ENCODE measurements around the gene SPATS2.

The SPATS2 gene

DNA sequence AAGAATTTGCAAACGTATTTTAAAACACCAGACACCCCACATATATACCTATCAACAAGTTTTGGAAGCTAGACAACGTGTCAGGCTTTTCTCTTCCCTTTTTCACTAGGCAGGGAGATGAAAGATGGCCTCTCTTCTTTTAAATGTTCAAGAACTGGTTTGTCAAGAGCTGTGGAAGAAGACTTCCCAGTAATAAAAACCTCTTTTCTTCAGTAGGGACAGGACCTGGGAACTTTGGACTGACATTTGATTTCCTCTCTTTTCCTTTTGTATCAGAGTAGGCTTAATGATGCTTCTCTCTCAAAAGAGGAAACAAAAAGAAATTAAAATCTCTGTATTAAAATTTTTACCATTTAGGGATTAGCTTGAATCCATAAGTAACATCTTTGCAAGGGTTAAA, 49.6 kb downstream of the SPATS2 start:
- TF ChIP-seq YY1 (IDR thresholded peaks at IDR 0.05; ENCODE audit: low read depth): no peak
- TF ChIP-seq TEAD4 (IDR thresholded peaks at IDR 0.05): no peak
- no peak for TF ChIP-seq EP300 (IDR thresholded peaks at IDR 0.05; ENCODE audit: borderline replicate concordance)
- no peak for TF ChIP-seq CREB1 (IDR thresholded peaks at IDR 0.05; ENCODE audit: low read depth)
- TF ChIP-seq, protein P1, sequence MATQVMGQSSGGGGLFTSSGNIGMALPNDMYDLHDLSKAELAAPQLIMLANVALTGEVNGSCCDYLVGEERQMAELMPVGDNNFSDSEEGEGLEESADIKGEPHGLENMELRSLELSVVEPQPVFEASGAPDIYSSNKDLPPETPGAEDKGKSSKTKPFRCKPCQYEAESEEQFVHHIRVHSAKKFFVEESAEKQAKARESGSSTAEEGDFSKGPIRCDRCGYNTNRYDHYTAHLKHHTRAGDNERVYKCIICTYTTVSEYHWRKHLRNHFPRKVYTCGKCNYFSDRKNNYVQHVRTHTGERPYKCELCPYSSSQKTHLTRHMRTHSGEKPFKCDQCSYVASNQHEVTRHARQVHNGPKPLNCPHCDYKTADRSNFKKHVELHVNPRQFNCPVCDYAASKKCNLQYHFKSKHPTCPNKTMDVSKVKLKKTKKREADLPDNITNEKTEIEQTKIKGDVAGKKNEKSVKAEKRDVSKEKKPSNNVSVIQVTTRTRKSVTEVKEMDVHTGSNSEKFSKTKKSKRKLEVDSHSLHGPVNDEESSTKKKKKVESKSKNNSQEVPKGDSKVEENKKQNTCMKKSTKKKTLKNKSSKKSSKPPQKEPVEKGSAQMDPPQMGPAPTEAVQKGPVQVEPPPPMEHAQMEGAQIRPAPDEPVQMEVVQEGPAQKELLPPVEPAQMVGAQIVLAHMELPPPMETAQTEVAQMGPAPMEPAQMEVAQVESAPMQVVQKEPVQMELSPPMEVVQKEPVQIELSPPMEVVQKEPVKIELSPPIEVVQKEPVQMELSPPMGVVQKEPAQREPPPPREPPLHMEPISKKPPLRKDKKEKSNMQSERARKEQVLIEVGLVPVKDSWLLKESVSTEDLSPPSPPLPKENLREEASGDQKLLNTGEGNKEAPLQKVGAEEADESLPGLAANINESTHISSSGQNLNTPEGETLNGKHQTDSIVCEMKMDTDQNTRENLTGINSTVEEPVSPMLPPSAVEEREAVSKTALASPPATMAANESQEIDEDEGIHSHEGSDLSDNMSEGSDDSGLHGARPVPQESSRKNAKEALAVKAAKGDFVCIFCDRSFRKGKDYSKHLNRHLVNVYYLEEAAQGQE (IDR thresholded peaks at IDR 0.05; ENCODE audit: low read depth): no peak
- TF ChIP-seq, protein P2, sequence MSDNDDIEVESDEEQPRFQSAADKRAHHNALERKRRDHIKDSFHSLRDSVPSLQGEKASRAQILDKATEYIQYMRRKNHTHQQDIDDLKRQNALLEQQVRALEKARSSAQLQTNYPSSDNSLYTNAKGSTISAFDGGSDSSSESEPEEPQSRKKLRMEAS (IDR thresholded peaks at IDR 0.05): no peak
- no peak for TF ChIP-seq CEBPB (IDR thresholded peaks at IDR 0.05)
- no peak for TF ChIP-seq TCF12 (IDR thresholded peaks at IDR 0.05; ENCODE audit: low read depth)
- TF ChIP-seq NFIC (IDR thresholded peaks at IDR 0.05): no peak
- TF ChIP-seq, protein P3, sequence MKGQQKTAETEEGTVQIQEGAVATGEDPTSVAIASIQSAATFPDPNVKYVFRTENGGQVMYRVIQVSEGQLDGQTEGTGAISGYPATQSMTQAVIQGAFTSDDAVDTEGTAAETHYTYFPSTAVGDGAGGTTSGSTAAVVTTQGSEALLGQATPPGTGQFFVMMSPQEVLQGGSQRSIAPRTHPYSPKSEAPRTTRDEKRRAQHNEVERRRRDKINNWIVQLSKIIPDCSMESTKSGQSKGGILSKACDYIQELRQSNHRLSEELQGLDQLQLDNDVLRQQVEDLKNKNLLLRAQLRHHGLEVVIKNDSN (IDR thresholded peaks at IDR 0.05): no peak
- no peak for TF ChIP-seq TAF1 (IDR thresholded peaks at IDR 0.05; ENCODE audit: low read depth)
- TF ChIP-seq RAD21 (IDR thresholded peaks at IDR 0.05; ENCODE audit: low read depth): no peak
- TF ChIP-seq ZBTB7A (IDR thresholded peaks at IDR 0.05; ENCODE audit: low read depth): no peak
- no peak for TF ChIP-seq EGR1 (IDR thresholded peaks at IDR 0.05)
- TF ChIP-seq FOXM1 (IDR thresholded peaks at IDR 0.05; ENCODE audit: borderline replicate concordance, low read depth): no peak

DNA sequence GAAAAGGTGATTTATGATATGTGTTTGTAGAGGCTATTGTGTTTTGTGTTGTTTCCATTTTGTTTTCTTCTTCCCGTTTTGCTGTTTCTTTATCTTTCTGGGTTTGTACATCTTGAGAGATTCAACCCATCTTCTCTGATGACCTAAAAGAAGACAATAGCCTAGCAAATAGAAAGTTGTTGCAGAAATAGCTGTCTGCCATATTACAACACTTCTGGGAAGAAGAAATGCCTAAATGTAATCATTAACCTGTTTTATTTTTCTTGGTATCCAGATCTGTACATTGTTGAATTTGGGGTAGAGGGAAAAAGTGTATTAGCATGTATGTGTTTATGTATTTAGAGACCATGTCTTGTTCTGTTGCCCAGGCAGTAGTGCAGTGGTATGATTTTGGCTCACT, 50.3 kb downstream of the SPATS2 start:
- TF ChIP-seq RAD21 (IDR thresholded peaks at IDR 0.05; ENCODE audit: low read depth): no peak
- TF ChIP-seq, protein P1 (IDR thresholded peaks at IDR 0.05; ENCODE audit: low read depth): no peak
- TF ChIP-seq, protein P3 (IDR thresholded peaks at IDR 0.05): no peak

DNA sequence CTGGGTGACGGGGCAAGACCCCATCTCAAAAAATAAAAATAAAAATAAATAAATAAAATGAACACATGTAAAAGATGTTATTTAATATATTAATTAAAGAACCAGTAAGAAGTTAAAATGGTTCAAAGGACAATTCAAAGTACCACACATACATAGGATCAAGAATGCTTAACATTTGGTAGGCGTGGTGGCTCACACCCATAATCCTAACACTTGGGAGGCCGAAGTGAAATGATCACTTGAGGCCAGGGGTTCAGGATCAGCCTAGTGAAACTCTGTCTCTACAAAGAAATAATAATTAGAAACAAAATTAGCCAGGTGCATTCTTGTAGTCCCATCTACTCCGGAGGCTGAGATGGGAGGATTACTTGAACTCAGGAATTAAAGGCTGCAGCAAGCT, 53.3 kb downstream of the SPATS2 start:
- TF ChIP-seq RAD21 (IDR thresholded peaks at IDR 0.05; ENCODE audit: low read depth) (no peak), YY1 (IDR thresholded peaks at IDR 0.05; ENCODE audit: low read depth) (no peak), TAF1 (IDR thresholded peaks at IDR 0.05; ENCODE audit: low read depth) (no peak), EGR1 (IDR thresholded peaks at IDR 0.05) (no peak), FOXM1 (IDR thresholded peaks at IDR 0.05; ENCODE audit: borderline replicate concordance, low read depth) (no peak), EP300 (IDR thresholded peaks at IDR 0.05; ENCODE audit: borderline replicate concordance) (no peak), TCF12 (IDR thresholded peaks at IDR 0.05; ENCODE audit: low read depth) (no peak), ZBTB7A (IDR thresholded peaks at IDR 0.05; ENCODE audit: low read depth) (no peak)
- TF ChIP-seq, protein P2 (IDR thresholded peaks at IDR 0.05): no peak
- TF ChIP-seq, protein P1 (IDR thresholded peaks at IDR 0.05; ENCODE audit: low read depth): no peak

DNA sequence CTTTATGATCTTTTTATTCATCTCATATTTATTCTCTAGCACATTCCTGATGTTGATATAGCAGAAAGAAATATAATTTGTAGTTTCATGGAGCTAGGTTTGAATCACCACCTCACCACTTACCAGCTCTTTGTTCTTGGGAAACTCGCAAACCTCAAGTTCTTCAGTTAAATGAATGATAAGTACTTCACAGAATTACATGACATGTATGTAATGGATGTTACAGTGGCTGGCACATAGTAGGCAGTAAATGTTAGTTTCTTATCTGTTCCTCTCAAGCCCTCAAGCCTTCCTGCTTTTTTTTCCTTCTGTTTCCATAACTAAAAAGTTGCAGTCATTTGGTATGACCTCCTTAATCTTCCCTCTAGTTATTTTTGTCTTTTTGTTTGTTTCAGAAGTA, 54.9 kb downstream of the SPATS2 start:
- TF ChIP-seq, protein P3 (IDR thresholded peaks at IDR 0.05): no peak
- TF ChIP-seq EGR1 (IDR thresholded peaks at IDR 0.05): no peak
- TF ChIP-seq NFIC (IDR thresholded peaks at IDR 0.05): no peak
- no peak for TF ChIP-seq TEAD4 (IDR thresholded peaks at IDR 0.05)
- TF ChIP-seq CREB1 (IDR thresholded peaks at IDR 0.05; ENCODE audit: low read depth): no peak
- TF ChIP-seq RAD21 (IDR thresholded peaks at IDR 0.05; ENCODE audit: low read depth): no peak
- no peak for TF ChIP-seq FOXM1 (IDR thresholded peaks at IDR 0.05; ENCODE audit: borderline replicate concordance, low read depth)
- no peak for TF ChIP-seq YY1 (IDR thresholded peaks at IDR 0.05; ENCODE audit: low read depth)
- no peak for TF ChIP-seq CEBPB (IDR thresholded peaks at IDR 0.05)
- no peak for TF ChIP-seq EP300 (IDR thresholded peaks at IDR 0.05; ENCODE audit: borderline replicate concordance)
- TF ChIP-seq TAF1 (IDR thresholded peaks at IDR 0.05; ENCODE audit: low read depth): no peak

Measured in Ishikawa (cell line).